Hepatic stellate cell (primary cell): ENCODE results near the gene METTL13.

Experiments used
- DNase-seq: peaks from one replicate; pipeline ENCODE4 v3.0.0; 2011; ENCODE audit warnings: low spot score

METTL13 gene

GRCh38 chr1:171781176-171781875 lies at the start of gene METTL13:
Gene METTL13 (plus strand): TSS chr1:171781660. CDS start chr1:171781968, 308 bp downstream.
- DNase-seq: peak; percentile 98

GRCh38 chr1:171736196-171736595 lies 45.3 kb upstream of the METTL13 start:
- no peak for DNase-seq

GRCh38 chr1:171738911-171739310 lies 42.5 kb upstream of the METTL13 start:
- DNase-seq: no peak

GRCh38 chr1:171739656-171740055 lies 41.8 kb upstream of the METTL13 start:
- no peak for DNase-seq

GRCh38 chr1:171740356-171740863 lies 41.0 kb upstream of the METTL13 start:
- DNase-seq: no peak

GRCh38 chr1:171740987-171741871 lies 40.2 kb upstream of the METTL13 start:
- peak; percentile 22 for DNase-seq

GRCh38 chr1:171741872-171742576 lies 39.4 kb upstream of the METTL13 start, which contains the start of gene VAMP4:
Gene VAMP4 (minus strand): TSS chr1:171742065. CDS start chr1:171738414, 3,651 bp downstream.
- peak; percentile 71 for DNase-seq

GRCh38 chr1:171742577-171742922 lies 38.9 kb upstream of the METTL13 start:
- DNase-seq: no peak

GRCh38 chr1:171743081-171743870 lies 38.2 kb upstream of the METTL13 start:
- no peak for DNase-seq

- no peak for DNase-seq
These were observed 36.5 kb upstream of the METTL13 start for GRCh38 chr1:171744986-171745385.

GRCh38 chr1:171748651-171749050 lies 32.8 kb upstream of the METTL13 start:
- DNase-seq: no peak

GRCh38 chr1:171751221-171751620 lies 30.2 kb upstream of the METTL13 start:
- DNase-seq: no peak

GRCh38 chr1:171753182-171753581 lies 28.3 kb upstream of the METTL13 start:
- no peak for DNase-seq

- no peak for DNase-seq
These were observed 27.6 kb upstream of the METTL13 start for GRCh38 chr1:171753685-171754352.

GRCh38 chr1:171754353-171754705 lies 27.1 kb upstream of the METTL13 start:
- DNase-seq: peak; percentile 49

GRCh38 chr1:171754971-171755370 lies 26.5 kb upstream of the METTL13 start:
- no peak for DNase-seq

- DNase-seq: no peak
These were observed 24.6 kb upstream of the METTL13 start for GRCh38 chr1:171756856-171757255.

GRCh38 chr1:171758011-171758410 lies 23.4 kb upstream of the METTL13 start:
- DNase-seq: no peak

- DNase-seq: no peak
These were observed 19.3 kb upstream of the METTL13 start for GRCh38 chr1:171762143-171762563.

- DNase-seq: no peak
These were observed 17.7 kb upstream of the METTL13 start for GRCh38 chr1:171763764-171764163.

- no peak for DNase-seq
These were observed 12.3 kb upstream of the METTL13 start for GRCh38 chr1:171769171-171769570.
